MM.1S (cell line): ENCODE data around the gene CYSTM1.

ENCODE experiments used
- EZH2 ChIP-seq: fragments of 300-600 bp; sonication (generic); optimal IDR thresholded peaks from 2 replicates; pipeline ENCODE3; 2017; ENCODE audit warnings: low read depth, mild to moderate bottlenecking, antibody characterized with exemption, low read length, mixed read lengths
- EZH2phosphoT487 ChIP-seq: fragments of 300-600 bp; sonication (generic); IDR thresholded peaks from 2 replicates; pipeline ENCODE4 v1.6.1; 2018; ENCODE audit warnings: antibody characterized with exemption, low read length
- TF ChIP-seq, protein P1 (sequence below): fragments of 300-600 bp; sonication (generic); IDR thresholded peaks from 2 replicates; pipeline ENCODE4 v1.5.1; 2016; ENCODE audit warnings: antibody characterized with exemption, low read length, mixed read lengths

DNA sequence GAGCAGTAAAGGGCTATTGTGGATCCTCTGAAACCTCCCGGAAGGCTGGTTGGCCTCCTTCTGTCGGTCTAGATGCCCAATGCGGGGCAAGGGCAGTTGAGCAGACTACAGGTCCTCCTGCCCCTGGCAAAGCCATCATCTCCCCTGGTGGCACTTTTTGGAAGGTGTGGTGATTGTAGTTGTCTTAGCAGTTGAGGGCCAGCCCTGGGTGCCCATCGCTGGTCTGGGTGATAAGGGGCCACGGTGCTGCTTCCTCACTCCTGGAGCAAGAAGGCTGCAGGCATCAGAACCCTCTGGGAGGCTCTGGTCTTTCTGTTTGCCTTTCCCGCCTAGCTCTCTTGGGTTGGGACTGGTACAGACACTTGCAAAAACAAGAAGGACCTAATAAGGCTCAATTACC, 63.8 kb downstream of the CYSTM1 start:
- TF ChIP-seq, protein P1, sequence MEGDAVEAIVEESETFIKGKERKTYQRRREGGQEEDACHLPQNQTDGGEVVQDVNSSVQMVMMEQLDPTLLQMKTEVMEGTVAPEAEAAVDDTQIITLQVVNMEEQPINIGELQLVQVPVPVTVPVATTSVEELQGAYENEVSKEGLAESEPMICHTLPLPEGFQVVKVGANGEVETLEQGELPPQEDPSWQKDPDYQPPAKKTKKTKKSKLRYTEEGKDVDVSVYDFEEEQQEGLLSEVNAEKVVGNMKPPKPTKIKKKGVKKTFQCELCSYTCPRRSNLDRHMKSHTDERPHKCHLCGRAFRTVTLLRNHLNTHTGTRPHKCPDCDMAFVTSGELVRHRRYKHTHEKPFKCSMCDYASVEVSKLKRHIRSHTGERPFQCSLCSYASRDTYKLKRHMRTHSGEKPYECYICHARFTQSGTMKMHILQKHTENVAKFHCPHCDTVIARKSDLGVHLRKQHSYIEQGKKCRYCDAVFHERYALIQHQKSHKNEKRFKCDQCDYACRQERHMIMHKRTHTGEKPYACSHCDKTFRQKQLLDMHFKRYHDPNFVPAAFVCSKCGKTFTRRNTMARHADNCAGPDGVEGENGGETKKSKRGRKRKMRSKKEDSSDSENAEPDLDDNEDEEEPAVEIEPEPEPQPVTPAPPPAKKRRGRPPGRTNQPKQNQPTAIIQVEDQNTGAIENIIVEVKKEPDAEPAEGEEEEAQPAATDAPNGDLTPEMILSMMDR: no peak
- TF ChIP-seq EZH2phosphoT487 (no peak), EZH2 (no peak)
